NCI-H1417 treated with DMSO at 0.1 percent for 48 hours (cell line): ENCODE measurements around the gene GDA.
"Not testable (repeated sequence)": the region's sequence is repeated elsewhere in the genome, so short reads cannot be mapped to it uniquely, and the experiment has no call there.

Experiments used
- DNase-seq: peaks from one replicate; lab custom pipeline; 2025; lab: John Stamatoyannopoulos, UW

Gene GDA

DNA sequence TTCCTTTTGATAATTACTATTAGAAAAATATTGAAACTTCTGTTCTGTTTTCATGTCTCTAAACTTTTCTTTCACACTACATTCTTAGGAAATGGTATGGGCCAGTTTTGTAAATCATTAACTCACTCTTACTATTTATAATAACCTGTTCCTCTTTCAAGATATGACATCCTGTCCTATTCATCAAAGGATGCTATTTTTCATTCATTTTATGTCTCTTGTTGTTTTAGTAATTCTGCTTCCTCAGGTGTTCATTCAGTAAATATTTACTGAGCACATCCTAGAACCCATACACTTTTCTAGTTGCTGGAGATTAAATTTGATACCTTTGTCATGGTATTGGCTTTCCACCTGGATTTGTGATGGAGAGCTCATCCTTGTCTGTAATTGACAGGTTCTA is 58.0 kb downstream of the GDA start:
- DNase-seq, result no peak

DNA sequence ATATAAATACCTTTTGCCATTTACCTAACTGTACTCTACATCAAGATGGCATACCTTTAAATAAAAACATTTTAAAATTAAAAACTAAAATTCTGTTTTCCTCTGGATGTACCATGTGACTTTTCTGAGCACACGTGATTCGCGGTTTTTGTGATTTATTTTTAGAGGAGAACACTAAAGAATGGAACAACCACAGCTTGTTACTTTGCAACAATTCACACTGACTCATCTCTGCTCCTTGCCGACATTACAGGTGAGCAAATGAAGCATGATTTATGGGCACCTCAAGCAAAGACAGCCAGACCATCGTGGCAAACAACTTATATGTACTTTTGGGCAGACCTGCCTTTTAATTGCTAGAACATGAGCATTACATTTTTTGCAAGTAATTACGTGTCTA is 61.3 kb downstream of the GDA start:
- DNase-seq, result no peak

DNA sequence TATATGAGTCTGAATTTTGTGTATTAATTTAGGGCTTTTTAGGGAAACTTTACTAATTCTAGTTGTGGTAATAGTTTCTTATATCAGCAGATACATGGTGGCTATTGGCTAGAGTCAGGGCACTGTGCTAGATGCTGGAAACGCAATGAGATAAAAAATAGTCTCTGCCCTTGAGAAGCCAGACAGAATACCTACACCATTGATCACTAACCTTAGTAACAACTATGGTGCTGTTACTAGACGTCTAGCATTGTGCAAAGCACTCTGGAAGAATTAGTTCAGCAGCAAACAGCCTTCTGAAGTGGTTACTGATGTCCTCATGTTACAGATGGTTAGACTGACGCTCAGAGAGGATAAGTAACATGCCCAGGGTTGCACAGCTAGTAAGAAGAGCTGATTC is 61.8 kb downstream of the GDA start:
- no peak for DNase-seq

DNA sequence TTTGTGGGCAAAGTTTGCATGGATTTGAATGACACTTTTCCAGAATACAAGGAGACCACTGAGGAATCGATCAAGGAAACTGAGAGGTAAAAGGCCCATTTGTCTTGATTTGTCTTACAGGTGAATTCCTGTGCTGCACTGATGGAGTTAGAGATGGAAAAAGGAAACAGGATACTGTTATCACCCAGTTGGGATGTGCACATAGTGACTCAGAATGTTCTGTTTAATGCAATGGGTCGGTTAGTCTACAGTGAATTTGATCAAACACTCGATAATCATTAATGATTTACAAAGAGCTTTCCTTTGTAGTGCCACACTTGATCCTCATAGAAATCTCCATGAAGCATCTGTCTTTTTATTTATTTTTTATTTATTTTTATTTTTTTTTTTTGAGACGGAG is 64.7 kb downstream of the GDA start:
- DNase-seq, result no peak

DNA sequence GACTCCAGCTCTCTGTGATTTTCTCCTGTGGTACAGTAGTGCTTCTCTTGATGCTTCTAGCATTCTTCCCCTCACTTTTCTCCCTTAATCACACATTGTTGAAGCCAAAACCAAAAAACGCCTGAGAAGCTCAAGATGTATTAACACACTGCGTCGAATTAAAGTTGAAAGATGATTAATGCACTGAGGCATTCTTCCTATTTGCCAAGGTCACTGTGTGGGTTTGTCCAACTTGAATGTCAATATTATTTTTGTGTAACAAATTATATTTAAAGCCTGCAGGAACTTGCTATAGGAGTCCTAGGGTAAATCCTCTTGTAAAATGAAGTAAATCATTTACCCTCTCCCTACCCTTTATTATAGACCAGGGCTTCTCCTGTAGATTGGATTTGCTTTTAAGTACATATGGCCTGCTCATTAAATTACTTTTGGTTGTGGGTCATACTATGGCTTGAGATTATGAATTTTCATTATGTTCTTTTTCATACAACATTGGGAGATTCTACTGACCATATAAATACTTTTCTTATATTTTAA is 68.1 kb downstream of the GDA start:
- no peak for DNase-seq

DNA sequence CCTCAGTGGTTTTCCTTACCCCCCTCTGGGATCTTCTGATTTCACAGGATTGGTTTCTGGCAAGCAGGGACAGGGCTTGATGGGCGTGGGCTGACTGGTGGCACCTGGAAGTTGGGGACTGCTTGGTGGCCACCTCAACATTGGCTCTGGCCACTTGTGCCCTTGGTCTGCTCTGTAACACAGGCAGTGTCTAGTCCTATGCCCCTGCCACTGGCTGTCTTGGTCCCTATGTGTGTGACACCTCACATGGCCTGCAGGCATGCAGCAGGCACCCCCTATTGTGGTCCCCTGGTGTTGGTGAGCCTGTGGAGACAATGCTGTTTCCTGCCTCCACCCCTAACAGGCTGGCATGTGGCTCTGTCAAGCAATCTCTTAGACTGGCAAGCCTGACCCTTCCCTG is 71.3 kb downstream of the GDA start:
- DNase-seq, result no peak

DNA sequence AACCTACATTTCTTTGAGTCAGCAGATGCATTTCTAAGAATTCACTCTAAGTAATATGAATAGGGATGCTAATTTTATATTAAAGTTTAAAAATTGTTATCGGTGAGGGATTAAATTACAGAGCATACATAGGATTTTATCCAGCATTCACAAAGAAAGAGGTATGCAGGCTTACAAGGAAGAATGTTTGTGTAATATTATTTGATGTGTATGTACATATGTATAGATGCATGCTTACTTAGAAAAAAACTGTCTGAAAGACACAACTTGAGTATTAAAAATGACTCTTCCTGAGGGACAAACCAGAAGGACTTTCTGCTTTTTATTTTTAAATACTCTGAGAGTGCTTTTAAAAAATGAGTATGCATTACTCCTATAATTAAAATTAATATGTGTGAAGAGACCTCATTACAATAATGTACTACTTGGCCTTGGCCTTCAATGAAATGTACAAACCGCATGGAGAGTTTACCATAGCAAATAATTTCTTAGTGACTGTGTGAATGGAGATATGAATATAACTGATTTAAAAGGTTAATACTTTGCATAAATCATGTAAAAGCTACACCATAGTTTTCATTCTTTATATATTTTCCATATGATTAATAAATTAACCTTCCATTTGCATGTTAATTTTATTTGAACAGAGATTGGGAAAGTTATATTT is 77.0 kb downstream of the GDA start:
- no peak for DNase-seq

DNA sequence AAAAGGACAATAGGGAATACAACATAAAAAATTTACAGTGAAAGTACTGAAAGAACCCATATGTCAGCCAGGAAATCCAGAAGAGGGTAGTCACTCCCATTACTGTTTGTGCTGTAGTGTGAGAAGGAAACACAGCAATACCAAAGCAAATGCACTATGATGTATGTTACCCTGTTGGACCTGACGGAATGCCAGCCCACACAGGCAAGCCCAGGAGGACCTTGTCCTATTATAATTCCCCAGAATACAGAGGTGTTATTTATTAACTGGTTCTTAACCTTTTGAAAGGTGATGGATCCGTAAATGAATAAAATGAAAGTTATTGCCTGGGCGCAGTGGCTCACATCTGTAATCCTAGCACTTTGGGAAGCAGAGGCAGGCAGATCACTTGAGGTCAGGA is 79.0 kb downstream of the GDA start:
- DNase-seq, result no peak

DNA sequence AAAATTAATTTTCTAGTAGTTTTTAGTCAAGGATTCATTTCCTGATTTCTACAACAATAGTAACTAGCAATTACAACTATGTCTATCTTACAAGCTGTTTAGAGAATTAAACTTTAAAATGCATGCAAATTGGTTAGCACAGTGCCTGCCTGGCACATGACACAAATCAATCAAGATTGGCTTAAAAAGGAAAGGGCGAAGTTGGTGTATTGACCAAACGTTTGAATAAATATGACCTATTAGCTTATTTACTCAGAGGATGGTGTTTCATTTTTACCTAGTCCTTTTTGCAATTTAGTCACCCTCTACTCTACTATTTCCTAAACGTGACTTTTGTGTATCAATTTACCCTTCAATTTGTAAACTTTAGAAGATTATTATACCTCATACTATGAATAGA is 83.5 kb downstream of the GDA start:
- DNase-seq, result no peak

DNA sequence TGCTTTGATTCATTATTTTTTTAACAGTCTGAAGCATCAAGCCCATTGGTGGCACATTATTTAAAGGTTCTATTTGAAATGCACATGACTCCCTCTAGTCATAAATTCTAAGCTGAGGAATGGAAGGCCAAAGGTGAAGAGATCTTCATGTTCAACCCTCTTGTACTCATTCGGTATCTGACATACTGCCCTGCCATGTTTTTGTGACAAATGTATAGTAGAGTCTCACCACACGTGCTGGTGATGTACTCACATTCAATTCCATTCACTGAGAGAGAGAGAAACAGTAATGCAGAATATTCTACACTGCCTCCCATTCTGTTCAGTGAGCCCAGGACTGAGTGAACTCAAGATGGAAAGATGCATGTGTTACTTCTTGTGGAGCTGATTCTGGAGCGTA is 98.3 kb downstream of the GDA start:
- DNase-seq, result no peak

DNA sequence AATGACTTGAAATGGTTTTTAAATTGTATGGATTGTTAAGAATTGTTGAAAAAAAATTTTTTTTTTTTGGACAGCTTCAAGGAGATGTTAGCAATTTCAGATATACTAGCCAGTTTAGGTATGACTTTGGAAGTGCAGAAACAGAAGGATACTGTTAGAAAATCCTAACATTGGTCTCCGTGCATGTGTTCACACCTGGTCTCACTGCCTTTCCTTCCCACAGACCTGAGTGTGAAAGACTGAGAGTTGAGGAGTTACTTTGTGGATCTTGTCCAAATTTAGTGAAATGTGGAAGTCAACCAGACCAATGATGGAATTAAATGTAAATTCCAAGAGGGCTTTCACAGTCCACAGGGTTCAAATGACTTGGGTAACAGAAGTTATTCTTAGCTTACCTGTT is 102.3 kb downstream of the GDA start:
- no peak for DNase-seq

DNA sequence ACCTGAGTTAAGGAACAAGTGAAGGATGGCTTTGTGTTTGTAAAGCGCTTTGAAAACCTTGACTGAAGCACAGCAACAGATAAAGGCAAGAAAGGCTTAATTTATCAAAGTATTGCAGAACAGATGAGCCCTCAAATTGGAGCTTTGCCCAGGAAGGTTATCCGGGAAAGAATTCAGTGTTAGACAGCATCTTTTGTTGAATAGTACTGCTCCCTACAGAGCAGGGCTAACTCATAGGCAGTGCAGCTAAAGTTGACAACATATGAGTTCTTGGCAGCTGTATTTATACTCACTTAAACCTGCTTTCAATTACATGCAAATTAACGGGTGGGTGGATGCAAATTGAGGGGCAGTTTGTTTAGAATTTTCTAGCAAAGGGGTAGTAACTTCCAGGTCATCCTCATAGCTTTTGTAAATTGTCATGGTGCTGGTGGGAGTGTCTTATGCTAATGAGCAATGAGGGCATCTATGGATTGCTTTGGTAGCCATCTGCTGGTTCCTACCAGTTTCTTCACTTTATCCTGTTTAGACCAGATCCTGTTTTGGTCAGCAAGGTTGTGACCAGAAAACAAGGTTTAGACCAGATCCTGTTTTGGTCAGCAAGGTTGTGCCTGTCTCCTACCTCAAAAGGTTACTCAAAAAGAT is 105.8 kb downstream of the GDA start:
- DNase-seq, result no peak

DNA sequence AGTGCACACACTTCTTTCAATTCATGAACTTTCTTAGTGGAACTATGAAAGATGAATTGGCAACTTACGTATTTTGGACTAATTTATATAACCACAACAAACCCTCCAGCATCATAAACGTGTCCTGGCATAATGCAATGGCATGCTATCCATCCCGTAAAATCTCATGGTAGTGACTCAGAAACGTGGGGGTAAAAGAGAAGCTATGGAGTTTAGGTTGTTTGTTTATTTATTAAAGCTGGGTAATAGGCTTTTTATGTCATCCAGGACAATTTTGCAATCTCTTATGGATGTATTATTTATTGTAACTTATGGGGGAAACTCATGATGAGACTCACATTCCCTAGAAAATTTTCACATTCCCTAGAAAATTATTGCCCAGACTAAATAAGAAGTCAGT is 106.3 kb downstream of the GDA start:
- DNase-seq, result no peak

DNA sequence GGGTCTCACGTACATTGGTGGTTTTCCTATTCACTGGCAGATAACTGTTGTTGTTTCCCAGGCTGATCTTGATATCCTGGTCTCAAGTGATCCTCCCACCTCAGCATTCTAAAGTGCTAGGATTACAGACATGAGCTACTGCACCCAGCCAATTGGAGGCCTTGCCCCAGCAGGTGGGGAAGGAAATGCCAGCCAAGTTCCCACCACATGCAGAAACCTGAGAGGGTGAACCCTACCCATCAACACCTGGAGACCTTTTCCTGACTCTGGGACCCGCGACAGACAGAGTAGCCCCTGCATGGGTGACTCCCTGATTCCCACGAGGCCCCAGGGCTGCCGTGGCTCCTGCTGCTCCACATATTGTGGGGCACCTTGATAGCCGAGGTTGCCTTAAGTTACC is 107.7 kb downstream of the GDA start:
- no peak for DNase-seq

DNA sequence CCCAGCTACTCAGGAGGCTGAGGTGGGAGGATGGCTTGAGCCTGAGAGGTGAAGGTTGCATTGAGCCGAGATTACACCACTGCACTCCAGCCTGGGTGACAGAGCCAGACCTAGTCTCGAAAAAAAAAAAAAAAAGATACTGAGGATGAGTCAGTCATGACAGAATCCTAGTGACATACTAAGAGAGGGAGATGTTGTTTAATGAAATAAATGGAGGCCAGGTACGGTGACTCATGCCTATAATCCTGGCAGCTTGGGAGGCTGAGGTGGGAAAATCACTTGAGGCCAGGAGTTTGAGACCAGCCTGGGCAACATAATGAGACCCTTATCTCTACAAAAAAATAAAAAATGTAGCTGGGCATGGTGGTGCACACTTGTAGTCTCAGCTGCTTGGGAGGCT is 108.6 kb downstream of the GDA start:
- DNase-seq, result no peak

DNA sequence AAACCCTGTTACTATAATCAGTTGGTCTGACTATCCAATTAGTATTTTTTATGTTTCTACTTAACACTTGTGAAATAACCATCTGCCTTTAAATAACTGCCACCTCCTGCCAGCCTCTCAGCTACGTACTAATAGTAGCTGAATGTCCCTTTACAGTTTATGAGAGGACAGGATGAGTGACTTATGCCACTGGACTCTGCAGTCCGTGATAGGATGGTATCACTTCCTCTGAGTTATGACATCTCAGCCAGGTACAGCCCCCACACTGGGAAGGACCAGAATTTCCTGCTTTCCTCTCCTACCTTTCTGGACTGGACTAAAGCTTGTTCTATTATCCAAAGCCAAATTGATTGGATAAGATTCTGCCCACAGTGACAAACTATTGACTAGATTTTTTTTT is 112.8 kb downstream of the GDA start:
- no peak for DNase-seq

DNA sequence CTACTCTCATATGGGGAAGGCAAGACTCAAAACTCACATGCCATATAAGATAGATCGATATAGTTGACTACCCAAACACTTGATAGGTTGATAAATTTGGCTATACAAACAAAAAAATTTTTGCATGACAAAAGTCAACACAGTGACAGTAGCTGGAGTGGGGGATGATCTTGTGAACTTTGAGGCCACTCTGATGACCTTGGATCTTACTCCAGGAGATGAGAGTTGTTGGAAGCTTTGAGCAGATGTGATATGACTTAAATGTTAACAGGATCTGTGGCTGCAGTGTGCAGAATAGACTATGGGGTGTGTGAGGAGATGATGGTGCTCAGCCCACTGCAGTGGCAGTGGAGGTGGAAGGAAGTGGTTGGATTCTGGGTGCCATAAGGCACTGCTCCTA is 114.3 kb downstream of the GDA start:
- no peak for DNase-seq

DNA sequence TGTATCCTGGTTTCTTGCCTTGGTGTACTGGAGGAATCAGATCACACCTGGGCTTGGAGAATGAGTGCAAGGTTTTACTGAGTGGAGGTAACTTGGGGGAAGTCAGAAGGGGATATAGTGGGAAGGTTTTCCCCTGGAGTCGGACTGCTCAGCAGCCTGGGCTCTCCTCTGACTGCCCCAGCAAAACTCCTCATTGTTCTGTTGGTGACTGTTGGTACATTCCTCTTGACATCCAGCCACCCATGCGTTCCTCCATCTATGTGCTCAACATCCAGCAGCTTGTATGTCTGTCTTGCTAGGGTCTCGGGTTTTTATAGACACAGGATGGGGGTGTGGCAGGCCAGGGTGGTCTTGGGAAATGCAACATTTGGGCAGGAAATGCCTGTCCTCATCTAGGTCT is 119.7 kb downstream of the GDA start:
- no peak for DNase-seq

DNA sequence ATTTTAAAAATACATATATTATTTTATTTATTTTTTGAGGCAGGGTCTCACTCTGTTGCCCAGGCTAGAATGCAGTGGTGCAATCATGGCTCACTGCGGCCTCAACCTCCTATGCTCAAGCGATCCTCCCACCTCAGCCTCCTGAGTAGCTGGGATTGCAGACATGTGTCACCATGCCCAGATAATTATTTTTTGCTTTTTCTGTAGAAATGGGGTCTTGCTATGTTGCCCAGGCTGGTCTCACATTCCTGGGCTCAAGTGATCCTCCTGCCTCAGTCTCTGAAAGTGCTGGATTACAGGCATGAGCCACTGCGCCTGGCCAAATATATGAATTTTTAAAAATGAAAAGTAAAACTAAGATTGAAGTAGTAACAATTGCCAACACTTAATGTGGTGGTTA is 121.1 kb downstream of the GDA start:
- DNase-seq, result not testable (repeated sequence)

DNA sequence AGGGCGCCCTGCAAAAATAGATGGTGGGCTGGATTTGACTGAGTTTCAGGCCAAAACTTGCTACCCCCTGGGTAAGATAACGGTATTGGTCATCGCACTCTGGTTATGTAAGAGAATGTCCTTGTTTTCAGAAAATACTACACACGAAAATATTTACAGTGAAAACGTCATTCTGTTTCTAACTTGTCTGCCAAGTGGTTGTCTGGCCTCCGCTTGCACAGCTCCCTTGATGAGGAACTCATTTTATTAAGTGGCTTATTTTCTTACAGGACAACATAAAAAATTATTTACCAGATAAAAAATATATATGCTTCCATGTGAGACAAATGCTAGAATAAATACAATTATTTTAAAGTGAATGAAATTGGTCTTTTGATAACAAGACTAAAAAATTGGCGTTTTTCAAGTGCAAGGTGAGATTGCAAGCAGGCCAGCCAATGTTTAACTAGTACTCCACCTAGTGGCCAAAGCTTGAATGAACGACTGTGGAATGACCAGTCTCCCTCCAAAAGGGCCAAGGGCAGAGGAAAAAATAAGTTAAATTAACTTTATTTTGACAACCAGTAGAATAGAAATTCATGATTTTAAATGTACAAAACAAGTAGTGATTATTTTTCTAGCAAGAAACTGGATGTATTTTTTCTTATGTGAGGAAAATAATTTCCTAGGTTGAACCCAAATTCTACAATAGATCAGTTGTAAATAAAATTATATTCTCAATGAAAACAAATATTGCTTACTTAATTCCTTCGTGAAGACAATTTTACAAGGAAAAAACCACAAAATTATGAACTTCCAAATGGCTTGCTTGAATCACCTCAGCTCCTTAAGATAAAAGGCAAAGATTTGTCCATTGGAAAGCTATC is 122.6 kb downstream of the GDA start:
- DNase-seq, result peak; percentile 1

DNA sequence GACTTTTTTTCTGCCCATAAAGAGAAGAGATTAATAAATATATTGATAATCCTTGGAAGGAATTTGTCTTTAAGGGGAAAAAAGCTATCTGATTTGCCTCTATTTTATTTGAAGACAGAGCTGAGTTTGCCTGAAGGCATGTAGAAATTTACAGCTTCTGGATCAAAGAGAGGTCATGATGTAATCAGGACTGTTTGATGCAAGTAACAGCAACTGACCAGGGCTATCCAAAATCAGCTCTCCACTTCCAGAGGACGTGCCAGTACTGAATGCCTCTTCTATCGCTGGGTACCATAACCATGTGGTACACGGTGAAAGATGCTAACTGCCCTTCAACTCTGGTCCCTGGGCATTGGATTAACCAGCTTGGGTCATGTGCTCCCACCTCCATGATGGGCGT is 125.2 kb downstream of the GDA start:
- DNase-seq, result no peak

DNA sequence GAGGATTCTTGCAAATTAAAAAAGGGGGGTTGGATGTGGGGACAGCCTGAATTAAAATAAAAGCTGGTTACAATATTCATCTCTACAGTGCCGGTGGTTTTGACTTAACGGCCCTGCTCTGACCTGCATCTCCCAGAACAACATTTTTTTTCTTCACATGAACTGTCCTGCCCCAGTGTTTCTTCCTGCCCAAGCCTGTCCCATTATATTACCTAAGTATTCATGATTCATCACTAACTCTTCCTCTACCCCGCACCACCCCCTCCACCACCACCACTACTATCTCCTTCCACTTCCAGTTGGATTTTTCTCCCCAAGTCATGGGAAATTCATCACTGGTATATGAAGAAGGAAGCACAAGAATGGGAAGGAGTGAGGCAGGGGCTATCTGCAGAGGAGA is 125.7 kb downstream of the GDA start:
- no peak for DNase-seq

DNA sequence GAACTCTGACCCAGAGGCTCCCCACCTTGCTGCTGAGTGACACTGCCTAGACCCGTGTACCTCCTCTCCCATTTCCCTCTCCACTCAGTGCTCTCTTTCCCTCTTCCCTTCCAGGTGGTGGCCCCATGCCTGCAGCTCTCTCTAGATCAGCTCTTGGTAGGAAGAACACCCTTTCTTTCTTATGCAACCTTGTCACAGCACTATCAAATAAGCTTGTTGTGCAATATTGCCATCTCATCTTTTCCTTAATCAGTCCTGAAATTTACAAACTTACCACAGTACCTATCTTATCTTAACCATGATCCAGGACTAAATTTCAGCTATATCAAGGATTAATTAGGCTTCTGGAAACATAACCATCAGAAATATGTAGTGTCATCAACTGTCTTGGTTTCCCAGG is 127.2 kb downstream of the GDA start:
- no peak for DNase-seq
